HG03108 (cell line): ENCODE data around the gene PCDH9.

Source experiments
- ATAC-seq: cut with Tn5 transposase; IDR thresholded peaks from one replicate; pipeline ENCODE4 v1.9.1; 2021; ENCODE audit warnings: moderate library complexity; ENCODE audit not compliant: unreplicated experiment

Gene PCDH9

DNA sequence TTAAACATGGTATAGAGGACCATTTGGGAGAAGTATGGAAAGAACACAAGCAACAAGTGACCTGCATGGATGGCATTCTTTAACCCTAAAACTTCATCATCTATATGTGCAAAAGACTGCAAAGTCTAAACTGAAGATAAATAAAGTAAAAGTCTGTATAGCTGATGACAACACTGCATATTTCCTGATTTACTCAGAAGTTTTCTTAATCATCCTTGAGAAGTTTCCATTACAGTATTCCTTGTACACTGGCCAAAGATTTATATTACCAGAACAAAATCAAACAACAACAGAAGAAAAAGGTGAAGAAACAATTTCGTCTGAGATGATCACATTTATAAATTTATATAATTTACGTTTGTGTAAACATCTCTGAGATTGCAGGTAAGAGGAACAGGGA, 805.7 kb downstream of the PCDH9 start:
- ATAC-seq: no peak

- no peak for ATAC-seq
Measured at GRCh38 chr13:66415444-66415843, 814.7 kb downstream of the PCDH9 start.

DNA sequence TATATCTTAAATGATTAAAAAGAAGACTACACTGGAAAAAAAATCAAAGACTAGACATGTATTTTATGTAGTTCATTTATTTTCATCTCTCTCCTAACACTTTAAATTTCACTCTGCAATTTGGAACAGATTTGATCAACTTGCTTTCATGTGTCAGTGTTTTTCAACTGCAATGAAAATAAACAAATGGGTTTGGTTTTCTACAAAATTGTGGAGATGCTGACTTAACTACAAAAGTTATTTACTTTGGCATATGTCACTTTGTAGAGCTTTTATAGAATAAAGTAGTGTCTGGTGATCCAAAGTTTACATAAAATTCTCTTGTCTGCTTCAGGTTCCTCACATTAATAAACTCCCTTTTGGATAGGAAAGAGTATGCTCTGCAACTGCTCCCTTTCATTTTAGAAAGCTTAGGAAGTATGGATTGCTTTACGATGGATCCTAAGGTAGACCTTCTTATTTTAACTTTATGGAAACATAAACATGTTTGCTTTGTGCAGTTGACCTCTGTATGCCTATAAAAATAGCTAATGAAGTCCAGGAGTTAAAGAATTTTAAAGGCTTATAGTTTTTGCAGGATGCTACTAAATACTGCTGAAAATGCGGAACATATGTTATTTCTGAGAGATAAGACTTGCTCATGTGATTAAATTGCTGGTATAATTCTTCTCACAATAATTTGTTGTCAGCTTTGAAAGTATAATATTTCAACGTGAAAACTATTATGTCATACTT, 815.9 kb downstream of the PCDH9 start:
- no peak for ATAC-seq

DNA sequence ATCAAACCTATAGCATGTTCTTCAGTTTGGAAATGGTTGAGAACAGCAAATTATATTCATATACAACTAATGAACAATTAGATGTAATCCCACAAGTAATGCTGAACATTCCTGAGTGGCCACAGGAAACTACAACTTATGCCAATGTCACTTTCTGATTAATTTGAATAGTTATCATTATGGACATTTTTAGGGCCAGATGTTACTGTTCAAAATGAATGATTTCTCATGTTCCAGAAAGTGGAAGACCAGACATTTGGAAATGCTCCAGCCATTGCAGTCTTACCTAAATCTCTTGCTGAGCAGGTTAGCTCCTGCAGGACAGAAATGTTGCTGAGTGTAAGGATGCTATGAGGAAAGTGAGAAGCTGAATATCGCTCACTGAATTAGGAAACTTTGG, 819.8 kb downstream of the PCDH9 start:
- no peak for ATAC-seq

GRCh38 chr13:66409542-66409941, 820.6 kb downstream of the PCDH9 start:
- ATAC-seq: no peak

DNA sequence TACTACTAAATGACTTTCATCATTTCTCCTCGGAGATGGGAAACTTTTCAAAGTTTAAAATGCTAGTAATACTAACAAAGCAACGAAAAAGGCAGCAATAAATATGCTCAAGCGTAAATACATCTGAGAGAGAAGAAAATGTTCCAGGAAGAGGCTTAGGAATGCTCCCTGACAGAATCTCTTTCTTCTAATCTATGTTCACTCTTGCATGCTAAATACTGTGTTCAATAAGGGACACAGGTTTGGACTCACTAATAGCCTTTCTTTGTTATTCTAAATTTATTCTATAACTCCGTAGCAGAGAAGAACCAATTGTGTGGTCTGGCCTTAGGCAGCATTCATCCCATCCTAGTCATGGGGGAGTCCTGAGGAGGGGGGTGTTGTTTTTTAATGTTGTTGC, 823.0 kb downstream of the PCDH9 start:
- ATAC-seq: no peak

- no peak for ATAC-seq
Measured at GRCh38 chr13:66405908-66406802, 824.0 kb downstream of the PCDH9 start.

GRCh38 chr13:66402546-66402945, 827.6 kb downstream of the PCDH9 start:
- no peak for ATAC-seq

DNA sequence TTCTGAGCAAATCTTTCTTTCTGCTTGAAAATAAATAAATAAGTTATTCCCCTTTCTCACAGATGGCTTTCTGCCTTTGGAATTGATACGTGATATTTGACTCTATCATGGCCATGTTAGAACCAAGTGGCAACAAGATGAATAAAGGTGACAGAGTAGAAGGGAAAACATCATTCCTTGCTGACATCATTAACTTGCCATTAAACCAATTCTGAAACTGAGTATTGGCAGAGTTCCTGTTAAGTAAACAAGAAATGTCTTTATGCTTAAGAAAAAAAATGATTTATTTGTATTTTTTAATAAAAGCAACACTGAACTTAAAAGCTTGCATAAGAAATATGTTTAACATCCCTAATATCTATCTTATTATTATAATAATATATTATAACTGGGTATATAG, 828.1 kb downstream of the PCDH9 start:
- ATAC-seq: no peak

GRCh38 chr13:66400292-66400691, 829.8 kb downstream of the PCDH9 start:
- no peak for ATAC-seq

GRCh38 chr13:66399873-66400272, 830.3 kb downstream of the PCDH9 start:
- ATAC-seq: no peak

DNA sequence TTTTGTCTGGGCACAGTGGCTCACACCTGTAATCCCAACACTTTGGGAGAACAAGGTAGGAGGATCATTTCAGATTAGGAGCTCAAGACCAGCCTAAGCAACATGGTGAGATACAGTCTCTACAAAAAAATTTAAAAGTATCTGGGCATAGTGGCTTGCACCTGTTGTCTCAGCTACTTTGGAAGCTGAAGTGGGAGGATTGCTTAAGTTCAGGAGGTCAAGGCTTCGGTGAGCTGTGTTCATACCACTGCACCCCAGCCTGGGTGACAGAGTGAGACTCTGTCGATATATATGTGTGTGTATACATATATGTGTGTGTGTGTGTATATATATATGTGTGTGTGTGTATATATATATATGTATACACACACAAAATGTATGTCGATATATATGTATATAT, 833.0 kb downstream of the PCDH9 start:
- ATAC-seq: no peak

DNA sequence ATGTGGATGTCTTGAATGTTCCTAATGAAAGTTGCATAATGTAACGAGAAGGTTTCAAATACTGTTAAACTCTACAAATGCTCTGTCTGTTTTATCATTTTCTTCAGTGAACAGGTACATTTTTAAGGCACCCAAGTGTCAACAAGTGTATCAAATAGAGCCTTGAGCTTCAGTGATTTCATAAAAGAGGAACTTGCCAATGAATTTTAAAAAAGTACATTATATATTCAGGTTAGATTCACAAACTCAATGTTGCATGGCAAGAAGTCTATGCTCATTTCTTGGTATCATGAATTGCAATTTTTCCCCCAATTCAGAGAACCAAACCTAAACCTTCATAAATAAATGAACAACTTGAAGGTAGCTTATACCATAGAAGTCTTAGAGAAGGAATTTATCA, 838.8 kb downstream of the PCDH9 start:
- no peak for ATAC-seq

GRCh38 chr13:66378894-66379293, 851.2 kb downstream of the PCDH9 start:
- ATAC-seq: no peak

GRCh38 chr13:66377569-66377968, 852.6 kb downstream of the PCDH9 start:
- ATAC-seq: no peak

- no peak for ATAC-seq
Measured at GRCh38 chr13:66375756-66376155, 854.4 kb downstream of the PCDH9 start.

- ATAC-seq: no peak
Measured at GRCh38 chr13:66369666-66370065, 860.5 kb downstream of the PCDH9 start.

DNA sequence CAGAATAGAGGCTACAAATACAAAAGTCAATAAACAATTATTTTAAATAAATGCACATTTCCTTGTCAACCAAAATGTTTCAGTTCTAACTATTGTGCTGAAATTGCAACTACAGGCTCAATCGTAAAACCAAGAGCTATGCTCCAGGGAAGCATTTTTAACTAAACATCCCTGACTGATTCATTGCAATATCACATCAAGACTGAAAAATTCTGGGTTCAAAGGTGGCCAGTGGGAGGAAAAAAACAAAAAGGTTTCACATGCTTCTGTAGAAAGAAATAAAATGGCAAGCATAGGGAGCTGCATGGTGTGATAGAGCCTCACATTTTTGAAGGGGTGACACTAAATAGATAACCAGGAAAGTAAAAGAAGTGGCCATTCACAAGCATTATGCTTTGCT, 862.8 kb downstream of the PCDH9 start:
- ATAC-seq: no peak

- no peak for ATAC-seq
Measured at GRCh38 chr13:66365101-66365500, 865.0 kb downstream of the PCDH9 start.

- ATAC-seq: no peak
Measured at GRCh38 chr13:66364346-66364745, 865.8 kb downstream of the PCDH9 start.

GRCh38 chr13:66362485-66362884, 867.7 kb downstream of the PCDH9 start:
- ATAC-seq: no peak

DNA sequence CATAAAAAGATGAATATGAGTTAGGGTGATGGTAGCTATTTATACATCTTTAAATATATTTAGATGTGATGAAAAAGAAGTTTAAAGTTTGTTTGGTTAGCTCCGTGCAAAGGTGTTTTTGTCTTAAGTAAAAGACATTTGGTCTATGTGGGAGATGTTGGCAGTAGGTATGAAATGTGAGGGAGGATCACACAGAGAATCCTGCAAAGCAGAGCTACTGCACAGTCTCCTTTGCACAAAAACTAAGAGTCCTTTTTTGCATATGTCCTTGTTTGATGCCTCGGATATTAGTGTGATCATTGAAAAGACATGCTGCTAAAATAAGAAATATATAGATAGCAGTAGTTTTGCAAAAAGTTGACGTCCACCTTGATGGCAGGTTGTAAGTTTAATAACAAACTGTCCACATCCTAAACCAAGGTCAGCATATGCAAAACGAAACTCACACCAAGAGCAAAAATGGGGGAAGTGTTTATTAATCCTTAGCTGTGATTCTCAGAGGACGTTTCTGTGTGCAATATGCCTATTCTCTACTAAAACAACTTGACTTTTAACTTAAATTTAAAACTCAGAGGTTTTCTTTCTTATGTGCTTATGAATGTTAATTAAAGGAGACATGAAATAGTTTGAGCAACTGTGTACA, 870.1 kb downstream of the PCDH9 start:
- peak; percentile 71 for ATAC-seq
